SK-N-SH treated with all-trans-retinoic acid at 6 μM for 48 hours (cell line): ENCODE measurements around the gene IGDCC3.
A peak's percentile ranks its signal among the peaks of the same experiment; 100 is the strongest.

Source experiments
- ATAC-seq: fragments of 200-7000 bp; cut with Tn5 transposase; 3 replicates; pipeline ENCODE4 v1.9.1; 2020; ENCODE audit warnings: mild to moderate bottlenecking, moderate library complexity
- ARNTL ChIP-seq: fragments of 450-650 bp; formaldehyde crosslinking; IDR thresholded peaks from 2 replicates; pipeline ENCODE4 v1.5.0; 2020; ENCODE audit warnings: low read depth, mild to moderate bottlenecking, moderate library complexity, borderline replicate concordance
- BACH2 ChIP-seq: fragments of 250-450 bp; sonication (Bioruptor Pico); IDR thresholded peaks from 2 replicates; pipeline ENCODE4 v1.9.0; 2021; ENCODE audit warnings: mild to moderate bottlenecking, borderline replicate concordance
- CSDC2 ChIP-seq: fragments of 250-450 bp; sonication (Bioruptor Pico); IDR thresholded peaks from 2 replicates; pipeline ENCODE4 v1.5.0; 2020; ENCODE audit warnings: mild to moderate bottlenecking, moderate library complexity
- CSRNP3 ChIP-seq: fragments of 250-450 bp; sonication (Bioruptor Pico); IDR thresholded peaks from 2 replicates; pipeline ENCODE4 v1.5.1; 2021; ENCODE audit warnings: mild to moderate bottlenecking, moderate library complexity
- ESRRG ChIP-seq: fragments of 250-450 bp; sonication (Bioruptor Pico); IDR thresholded peaks from 2 replicates; pipeline ENCODE4 v1.6.1; 2021; ENCODE audit warnings: mild to moderate bottlenecking
- GLIS3 ChIP-seq: fragments of 250-450 bp; sonication (Bioruptor Pico); IDR thresholded peaks from 2 replicates; pipeline ENCODE4 v1.5.0; 2020; ENCODE audit warnings: mild to moderate bottlenecking, moderate library complexity
- ISL1 ChIP-seq: fragments of 250-450 bp; sonication (Bioruptor Pico); IDR thresholded peaks from 2 replicates; pipeline ENCODE4 v2.1.2; 2022; ENCODE audit warnings: mild to moderate bottlenecking, moderate library complexity
- OSR1 ChIP-seq: fragments of 250-450 bp; sonication (Bioruptor Pico); IDR thresholded peaks from 2 replicates; pipeline ENCODE4 v1.8.0; 2022; ENCODE audit warnings: moderate library complexity, mild to moderate bottlenecking, inconsistent platforms
- PPARA ChIP-seq: fragments of 250-450 bp; sonication (Bioruptor Pico); IDR thresholded peaks from 2 replicates; pipeline ENCODE4 v1.5.0; 2020; ENCODE audit warnings: mild to moderate bottlenecking, borderline replicate concordance
- RARB ChIP-seq: fragments of 250-450 bp; sonication (Bioruptor Pico); IDR thresholded peaks from 2 replicates; pipeline ENCODE4 v1.8.0; 2021; ENCODE audit warnings: mild to moderate bottlenecking, moderate library complexity
- SNAI2 ChIP-seq: fragments of 250-450 bp; sonication (Bioruptor Pico); IDR thresholded peaks from 2 replicates; pipeline ENCODE4 v1.5.0; 2020; ENCODE audit warnings: mild to moderate bottlenecking, moderate library complexity
- TCF4 ChIP-seq: fragments of 250-450 bp; sonication (Bioruptor Pico); IDR thresholded peaks from 2 replicates; pipeline ENCODE4 v1.8.0; 2021; ENCODE audit warnings: mild to moderate bottlenecking, moderate library complexity, borderline replicate concordance
- TOX ChIP-seq: fragments of 250-450 bp; sonication (Bioruptor Pico); IDR thresholded peaks from 2 replicates; pipeline ENCODE4 v1.8.0; 2021; ENCODE audit warnings: mild to moderate bottlenecking, moderate library complexity, borderline replicate concordance
- TSHZ2 ChIP-seq: fragments of 250-450 bp; sonication (Bioruptor Pico); IDR thresholded peaks from 2 replicates; pipeline ENCODE4 v1.5.0; 2020; ENCODE audit warnings: mild to moderate bottlenecking, moderate library complexity
- ZC3H10 ChIP-seq: fragments of 250-450 bp; sonication (Bioruptor Pico); IDR thresholded peaks from 2 replicates; pipeline ENCODE4 v1.5.1; 2021; ENCODE audit warnings: mild to moderate bottlenecking, moderate library complexity
- ZFP3 ChIP-seq: fragments of 250-450 bp; sonication (Bioruptor Pico); IDR thresholded peaks from 2 replicates; pipeline ENCODE4 v1.5.0; 2020; ENCODE audit warnings: mild to moderate bottlenecking, moderate library complexity
- ZFP30 ChIP-seq: fragments of 450-650 bp; formaldehyde crosslinking; IDR thresholded peaks from 2 replicates; pipeline ENCODE4 v1.5.0; 2022; ENCODE audit warnings: mild to moderate bottlenecking, moderate library complexity
- ZNF565 ChIP-seq: fragments of 450-650 bp; formaldehyde crosslinking; conservative IDR thresholded peaks from 2 replicates; pipeline ENCODE4 v1.5.0; 2020; ENCODE audit warnings: low read depth, mild to moderate bottlenecking, moderate library complexity
- ZNF70 ChIP-seq: fragments of 450-650 bp; formaldehyde crosslinking; IDR thresholded peaks from 2 replicates; pipeline ENCODE4 v1.5.0; 2020; ENCODE audit warnings: mild to moderate bottlenecking, moderate library complexity
- ZNF8 ChIP-seq: fragments of 450-650 bp; formaldehyde crosslinking; IDR thresholded peaks from 2 replicates; pipeline ENCODE4 v1.5.0; 2020; ENCODE audit warnings: mild to moderate bottlenecking, moderate library complexity
- TF ChIP-seq, protein P1 (sequence below): fragments of 250-450 bp; sonication (Bioruptor Pico); IDR thresholded peaks from 2 replicates; pipeline ENCODE4 v1.8.0; 2021; ENCODE audit warnings: low read depth, mild to moderate bottlenecking, moderate library complexity, borderline replicate concordance
- TF ChIP-seq, protein P2 (sequence below): fragments of 250-450 bp; sonication (Bioruptor Pico); IDR thresholded peaks from 2 replicates; pipeline ENCODE4 v1.8.0; 2020; ENCODE audit warnings: mild to moderate bottlenecking, moderate library complexity, borderline replicate concordance
- TF ChIP-seq, protein P3 (sequence below): fragments of 250-450 bp; sonication (Bioruptor Pico); IDR thresholded peaks from 2 replicates; pipeline ENCODE4 v1.5.1; 2020; ENCODE audit warnings: low read depth, mild to moderate bottlenecking, moderate library complexity

The IGDCC3 gene

GRCh38 chr15:65305150-65305758 is 72.5 kb downstream of the IGDCC3 start (continued):
- TF ChIP-seq ZC3H10 (CRISPR knock-in tag), result peak; percentile 95
- 0 out of 2 replicates have a peak, but pooled peaks have one; percentile 4 for TF ChIP-seq ZNF8 (CRISPR knock-in tag)
- TF ChIP-seq BACH2 (CRISPR knock-in tag), result no peak
- TF ChIP-seq OSR1 (CRISPR knock-in tag), result no peak
- TF ChIP-seq, protein P1, sequence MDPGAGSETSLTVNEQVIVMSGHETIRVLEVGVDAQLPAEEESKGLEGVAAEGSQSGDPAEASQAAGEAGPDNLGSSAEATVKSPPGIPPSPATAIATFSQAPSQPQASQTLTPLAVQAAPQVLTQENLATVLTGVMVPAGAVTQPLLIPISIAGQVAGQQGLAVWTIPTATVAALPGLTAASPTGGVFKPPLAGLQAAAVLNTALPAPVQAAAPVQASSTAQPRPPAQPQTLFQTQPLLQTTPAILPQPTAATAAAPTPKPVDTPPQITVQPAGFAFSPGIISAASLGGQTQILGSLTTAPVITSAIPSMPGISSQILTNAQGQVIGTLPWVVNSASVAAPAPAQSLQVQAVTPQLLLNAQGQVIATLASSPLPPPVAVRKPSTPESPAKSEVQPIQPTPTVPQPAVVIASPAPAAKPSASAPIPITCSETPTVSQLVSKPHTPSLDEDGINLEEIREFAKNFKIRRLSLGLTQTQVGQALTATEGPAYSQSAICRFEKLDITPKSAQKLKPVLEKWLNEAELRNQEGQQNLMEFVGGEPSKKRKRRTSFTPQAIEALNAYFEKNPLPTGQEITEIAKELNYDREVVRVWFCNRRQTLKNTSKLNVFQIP, result no peak
- TF ChIP-seq RARB (CRISPR knock-in tag), result peak; percentile 97; the same call in 1 of the 2 replicates
- peak; percentile 93; the same call in 1 of the 2 replicates for TF ChIP-seq ESRRG (CRISPR knock-in tag)
- peak; percentile 73; the same call in 1 of the 2 replicates for TF ChIP-seq CSDC2 (CRISPR knock-in tag)
- TF ChIP-seq ARNTL, result no peak

DNA sequence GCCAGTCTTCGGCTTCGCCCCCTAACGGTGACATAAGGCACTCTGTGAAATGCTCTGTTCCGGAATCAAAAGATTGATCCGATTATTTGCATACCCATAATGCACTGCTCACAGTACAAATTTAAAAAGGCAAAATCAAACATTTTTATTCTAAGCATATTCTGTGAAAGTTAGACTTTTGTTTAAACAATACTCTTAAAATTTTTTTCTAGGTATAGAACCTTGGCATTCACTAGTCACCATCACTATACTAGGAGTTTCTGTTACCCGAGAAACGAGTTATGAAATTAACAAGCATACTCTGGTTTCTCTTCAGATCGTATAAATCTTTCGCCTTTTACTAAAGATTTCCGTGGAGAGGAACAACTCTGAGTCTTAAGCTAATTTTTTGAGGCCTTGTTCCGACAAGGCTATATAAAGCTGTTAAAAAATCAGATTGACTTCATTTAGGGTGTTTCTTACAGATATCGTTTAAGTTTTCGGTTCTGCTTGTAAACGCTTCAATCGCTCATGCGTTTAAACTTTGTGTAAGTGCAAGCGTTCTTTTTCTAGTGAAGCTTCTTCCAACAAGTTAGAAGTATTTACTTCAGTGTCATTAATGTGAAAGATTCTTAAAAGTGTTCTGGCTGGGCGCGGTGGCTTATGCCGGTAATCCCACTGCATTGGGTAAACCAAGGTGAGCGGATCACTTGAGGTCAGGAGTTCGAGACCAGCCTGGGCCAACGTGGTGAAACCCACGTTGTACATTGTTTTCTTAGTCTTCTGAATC is 73.2 kb downstream of the IGDCC3 start, which contains the start of gene RNU5B-1:
Gene RNU5B-1, plus strand, starts transcription at position 297 of the 769 bp plus-strand sequence.
- TF ChIP-seq SNAI2 (CRISPR knock-in tag), result peak; percentile 95; the same call in 1 of the 2 replicates
- peak; percentile 93 for TF ChIP-seq TCF4
- TF ChIP-seq ISL1 (CRISPR knock-in tag), result 0 out of 2 replicates have a peak, but pooled peaks have one; percentile 38
- TF ChIP-seq ZC3H10 (CRISPR knock-in tag), result peak; percentile 99
- TF ChIP-seq TSHZ2 (CRISPR knock-in tag), result peak; percentile 90
- TF ChIP-seq ZFP3 (CRISPR knock-in tag), result peak; percentile 87
- TF ChIP-seq, protein P2, sequence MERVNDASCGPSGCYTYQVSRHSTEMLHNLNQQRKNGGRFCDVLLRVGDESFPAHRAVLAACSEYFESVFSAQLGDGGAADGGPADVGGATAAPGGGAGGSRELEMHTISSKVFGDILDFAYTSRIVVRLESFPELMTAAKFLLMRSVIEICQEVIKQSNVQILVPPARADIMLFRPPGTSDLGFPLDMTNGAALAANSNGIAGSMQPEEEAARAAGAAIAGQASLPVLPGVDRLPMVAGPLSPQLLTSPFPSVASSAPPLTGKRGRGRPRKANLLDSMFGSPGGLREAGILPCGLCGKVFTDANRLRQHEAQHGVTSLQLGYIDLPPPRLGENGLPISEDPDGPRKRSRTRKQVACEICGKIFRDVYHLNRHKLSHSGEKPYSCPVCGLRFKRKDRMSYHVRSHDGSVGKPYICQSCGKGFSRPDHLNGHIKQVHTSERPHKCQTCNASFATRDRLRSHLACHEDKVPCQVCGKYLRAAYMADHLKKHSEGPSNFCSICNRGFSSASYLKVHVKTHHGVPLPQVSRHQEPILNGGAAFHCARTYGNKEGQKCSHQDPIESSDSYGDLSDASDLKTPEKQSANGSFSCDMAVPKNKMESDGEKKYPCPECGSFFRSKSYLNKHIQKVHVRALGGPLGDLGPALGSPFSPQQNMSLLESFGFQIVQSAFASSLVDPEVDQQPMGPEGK (CRISPR knock-in tag), result peak; percentile 99
- no peak for TF ChIP-seq OSR1 (CRISPR knock-in tag)
- peak; percentile 86 for TF ChIP-seq ARNTL
- TF ChIP-seq ZNF8 (CRISPR knock-in tag), result peak; percentile 82
- TF ChIP-seq ESRRG (CRISPR knock-in tag), result peak; percentile 99
- no peak for TF ChIP-seq BACH2 (CRISPR knock-in tag)
- TF ChIP-seq ZFP30 (CRISPR knock-in tag), result peak; percentile 67
- TF ChIP-seq, protein P3, sequence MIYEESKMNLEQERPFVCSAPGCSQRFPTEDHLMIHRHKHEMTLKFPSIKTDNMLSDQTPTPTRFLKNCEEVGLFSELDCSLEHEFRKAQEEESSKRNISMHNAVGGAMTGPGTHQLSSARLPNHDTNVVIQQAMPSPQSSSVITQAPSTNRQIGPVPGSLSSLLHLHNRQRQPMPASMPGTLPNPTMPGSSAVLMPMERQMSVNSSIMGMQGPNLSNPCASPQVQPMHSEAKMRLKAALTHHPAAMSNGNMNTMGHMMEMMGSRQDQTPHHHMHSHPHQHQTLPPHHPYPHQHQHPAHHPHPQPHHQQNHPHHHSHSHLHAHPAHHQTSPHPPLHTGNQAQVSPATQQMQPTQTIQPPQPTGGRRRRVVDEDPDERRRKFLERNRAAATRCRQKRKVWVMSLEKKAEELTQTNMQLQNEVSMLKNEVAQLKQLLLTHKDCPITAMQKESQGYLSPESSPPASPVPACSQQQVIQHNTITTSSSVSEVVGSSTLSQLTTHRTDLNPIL, result peak; percentile 100
- TF ChIP-seq PPARA (CRISPR knock-in tag), result peak; percentile 95
- TF ChIP-seq ZNF565 (CRISPR knock-in tag), result peak; percentile 95
- TF ChIP-seq GLIS3 (CRISPR knock-in tag), result peak; percentile 99
- TF ChIP-seq, protein P1, result peak; percentile 100
- TF ChIP-seq ZNF70, result no peak; the same call in none of the 2 replicates
- TF ChIP-seq TOX, result peak; percentile 99
- peak; percentile 100; the same call in 1 of the 2 replicates for TF ChIP-seq CSRNP3 (CRISPR knock-in tag)
- TF ChIP-seq CSDC2 (CRISPR knock-in tag), result peak; percentile 96
- peak; percentile 99 for TF ChIP-seq RARB (CRISPR knock-in tag)
- TF ChIP-seq, all 23 proteins: peak for 20
- peak; percentile 88 for ATAC-seq
